ENCODE measurements around the gene CCNY.
"Not testable (repeated sequence)": the region's sequence is repeated elsewhere in the genome, so short reads cannot be mapped to it uniquely, and the experiment has no call there.

Gene CCNY

GRCh38 chr10:35535136-35535535 is 198.8 kb downstream of the CCNY start:
- FAIRE-seq (no peak), DNase-seq (ENCODE audit: extremely low spot score, insufficient read length, low read depth) (no peak)

- FAIRE-seq, result no peak
These were observed 200.5 kb downstream of the CCNY start for GRCh38 chr10:35536789-35537188.

GRCh38 chr10:35537925-35538324 is 201.6 kb downstream of the CCNY start:
- not testable (repeated sequence) for DNase-seq (ENCODE audit: extremely low spot score, insufficient read length, low read depth); FAIRE-seq

More at GRCh38 chr10:35536789-35537188, 200.5 kb downstream of the CCNY start:
- DNase-seq (ENCODE audit: extremely low spot score, insufficient read length, low read depth), result no peak

GRCh38 chr10:35540296-35541164 is 204.2 kb downstream of the CCNY start:
- DNase-seq (ENCODE audit: extremely low spot score, insufficient read length, low read depth), result no peak
- peak; percentile 62 for FAIRE-seq

- DNase-seq (ENCODE audit: extremely low spot score, insufficient read length, low read depth) (no peak), FAIRE-seq (no peak)
These were observed 205.4 kb downstream of the CCNY start for GRCh38 chr10:35541720-35542119.

GRCh38 chr10:35542303-35542702 is 206.0 kb downstream of the CCNY start:
- DNase-seq (ENCODE audit: extremely low spot score, insufficient read length, low read depth) (no peak), FAIRE-seq (no peak)

GRCh38 chr10:35545079-35545657 is 208.9 kb downstream of the CCNY start:
- FAIRE-seq (no peak), DNase-seq (ENCODE audit: extremely low spot score, insufficient read length, low read depth) (no peak)

GRCh38 chr10:35545878-35546590 is 209.7 kb downstream of the CCNY start:
- FAIRE-seq (no peak), DNase-seq (ENCODE audit: extremely low spot score, insufficient read length, low read depth) (no peak)

GRCh38 chr10:35546824-35547225 is 210.5 kb downstream of the CCNY start:
- FAIRE-seq, result no peak
- DNase-seq (ENCODE audit: extremely low spot score, insufficient read length, low read depth), result no peak

GRCh38 chr10:35552650-35553342 is 216.5 kb downstream of the CCNY start:
- FAIRE-seq, result no peak
- DNase-seq (ENCODE audit: extremely low spot score, insufficient read length, low read depth), result no peak

- FAIRE-seq, result no peak
- no peak for DNase-seq (ENCODE audit: extremely low spot score, insufficient read length, low read depth)
These were observed 217.7 kb downstream of the CCNY start for GRCh38 chr10:35554036-35554435.

GRCh38 chr10:35554461-35555056 is 218.2 kb downstream of the CCNY start:
- FAIRE-seq (peak; percentile 50), DNase-seq (ENCODE audit: extremely low spot score, insufficient read length, low read depth) (no peak)

- FAIRE-seq (no peak), DNase-seq (ENCODE audit: extremely low spot score, insufficient read length, low read depth) (no peak)
These were observed 219.9 kb downstream of the CCNY start for GRCh38 chr10:35555962-35556930.

- DNase-seq (ENCODE audit: extremely low spot score, insufficient read length, low read depth), result no peak
- FAIRE-seq, result no peak
These were observed 222.0 kb downstream of the CCNY start for GRCh38 chr10:35558276-35558675.

- DNase-seq (ENCODE audit: extremely low spot score, insufficient read length, low read depth), result no peak
- no peak for FAIRE-seq
These were observed 223.1 kb downstream of the CCNY start for GRCh38 chr10:35559416-35559815.

- DNase-seq (ENCODE audit: extremely low spot score, insufficient read length, low read depth) (no peak), FAIRE-seq (no peak)
These were observed 225.4 kb downstream of the CCNY start for GRCh38 chr10:35561715-35562114.

GRCh38 chr10:35562427-35562826 is 226.1 kb downstream of the CCNY start:
- DNase-seq (ENCODE audit: extremely low spot score, insufficient read length, low read depth), result no peak
- no peak for FAIRE-seq

GRCh38 chr10:35563261-35563891 is 227.1 kb downstream of the CCNY start:
- FAIRE-seq (peak; percentile 75), DNase-seq (ENCODE audit: extremely low spot score, insufficient read length, low read depth) (peak; percentile 45)

All from GM18507 (cell line).